HG02642 (cell line): Measurements from ENCODE around the gene USH1C.

Experiments
- ATAC-seq: cut with Tn5 transposase; IDR thresholded peaks from one replicate; pipeline ENCODE4 v1.9.1; 2021; ENCODE audit warnings: mild to moderate bottlenecking; ENCODE audit not compliant: unreplicated experiment, poor library complexity

The USH1C gene

DNA sequence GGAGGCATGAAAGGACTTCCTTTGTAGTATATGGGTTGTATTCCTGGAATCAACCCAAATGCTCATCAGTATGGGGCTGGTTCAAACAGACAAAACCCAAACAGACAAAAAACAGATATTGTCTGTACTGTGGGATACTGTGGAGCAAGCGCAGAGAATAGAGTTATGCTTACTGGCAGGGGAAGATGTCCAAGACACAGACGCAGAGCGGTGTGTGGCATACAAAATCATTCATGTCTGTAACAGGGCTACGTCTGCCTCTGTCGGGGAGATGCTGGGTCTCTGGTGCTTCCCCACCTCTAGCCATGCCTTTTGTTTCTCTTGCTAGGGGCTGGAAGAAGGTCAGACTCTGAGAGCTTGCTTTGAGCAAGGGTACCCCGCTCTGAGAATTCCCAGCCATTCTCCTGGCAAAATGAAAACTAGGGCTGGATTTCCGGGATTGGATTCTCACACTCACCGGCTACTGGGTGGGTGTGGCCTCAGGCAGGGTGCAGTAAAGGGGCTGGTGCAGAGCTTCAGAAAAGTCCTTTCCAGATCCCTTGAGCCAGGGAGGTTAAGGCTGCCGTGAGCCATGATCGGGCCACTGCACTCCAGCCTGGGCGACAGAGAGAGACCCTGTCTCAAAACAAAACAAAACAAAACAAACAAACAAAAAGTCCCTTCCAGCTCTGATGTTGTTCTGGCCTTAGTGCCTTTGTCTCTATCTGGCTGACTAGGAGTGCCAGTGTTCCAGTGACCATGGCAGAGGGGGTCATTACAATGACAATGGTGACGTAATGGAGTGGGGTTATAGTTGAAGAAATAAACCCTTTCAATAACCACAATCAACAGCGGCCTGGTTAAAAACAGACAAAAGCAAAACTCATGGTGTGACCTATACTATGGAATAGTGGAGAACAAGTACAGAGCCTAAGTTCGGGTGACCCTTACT, 64.7 kb downstream of the USH1C start:
- ATAC-seq = no peak

DNA sequence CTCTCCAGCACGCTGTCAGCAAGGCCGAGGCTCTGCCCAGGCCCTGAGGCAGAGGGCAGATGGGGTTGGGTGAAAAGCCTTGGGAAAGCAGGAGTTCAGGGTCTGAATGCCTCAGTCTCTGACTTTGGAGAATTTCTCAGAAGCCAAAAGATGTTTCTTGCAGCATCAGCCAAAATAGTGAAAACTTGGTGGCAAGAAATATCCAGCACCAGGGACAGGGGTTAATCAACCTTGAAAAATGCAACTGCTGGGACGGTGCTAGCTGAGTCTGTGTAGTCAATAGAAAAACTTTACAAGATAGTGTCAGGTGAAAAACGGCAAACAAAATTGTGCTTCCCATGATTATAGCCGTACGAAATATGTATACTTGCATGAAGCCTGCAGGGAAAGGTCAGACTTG, 66.1 kb downstream of the USH1C start:
- ATAC-seq = no peak

DNA sequence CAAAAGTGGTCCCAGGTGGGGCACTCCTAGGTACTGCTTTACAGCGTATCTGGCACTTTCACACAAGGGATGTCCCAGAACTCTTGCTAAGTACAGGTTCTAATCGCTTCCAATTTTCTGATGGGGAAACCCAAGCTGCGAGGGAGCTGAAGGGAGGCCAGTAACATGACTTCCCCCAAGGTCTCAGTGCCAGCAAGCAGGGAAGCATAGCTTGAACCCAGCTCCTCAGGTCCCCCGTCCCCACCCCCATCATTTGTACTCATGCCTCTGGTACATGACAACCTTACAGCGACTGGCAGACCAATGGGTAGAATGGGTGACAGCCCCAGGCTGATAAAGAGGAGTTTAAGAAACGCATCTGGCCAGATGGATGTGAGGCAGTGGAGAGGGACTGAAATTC, 66.9 kb downstream of the USH1C start:
- ATAC-seq = no peak

DNA sequence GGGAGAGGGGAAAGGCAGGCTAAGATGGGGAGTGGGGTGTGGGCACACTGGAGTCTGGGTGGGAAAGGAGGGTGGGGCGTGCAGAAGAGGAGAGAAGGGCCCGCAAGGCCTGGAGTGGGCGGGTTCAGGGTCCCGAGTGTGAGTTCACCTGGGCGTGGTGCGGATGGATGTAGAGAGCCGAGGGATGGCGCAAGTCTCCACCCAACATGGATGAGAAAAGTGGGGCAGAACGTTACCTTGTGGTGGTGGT, 67.2 kb downstream of the USH1C start:
- no peak for ATAC-seq

DNA sequence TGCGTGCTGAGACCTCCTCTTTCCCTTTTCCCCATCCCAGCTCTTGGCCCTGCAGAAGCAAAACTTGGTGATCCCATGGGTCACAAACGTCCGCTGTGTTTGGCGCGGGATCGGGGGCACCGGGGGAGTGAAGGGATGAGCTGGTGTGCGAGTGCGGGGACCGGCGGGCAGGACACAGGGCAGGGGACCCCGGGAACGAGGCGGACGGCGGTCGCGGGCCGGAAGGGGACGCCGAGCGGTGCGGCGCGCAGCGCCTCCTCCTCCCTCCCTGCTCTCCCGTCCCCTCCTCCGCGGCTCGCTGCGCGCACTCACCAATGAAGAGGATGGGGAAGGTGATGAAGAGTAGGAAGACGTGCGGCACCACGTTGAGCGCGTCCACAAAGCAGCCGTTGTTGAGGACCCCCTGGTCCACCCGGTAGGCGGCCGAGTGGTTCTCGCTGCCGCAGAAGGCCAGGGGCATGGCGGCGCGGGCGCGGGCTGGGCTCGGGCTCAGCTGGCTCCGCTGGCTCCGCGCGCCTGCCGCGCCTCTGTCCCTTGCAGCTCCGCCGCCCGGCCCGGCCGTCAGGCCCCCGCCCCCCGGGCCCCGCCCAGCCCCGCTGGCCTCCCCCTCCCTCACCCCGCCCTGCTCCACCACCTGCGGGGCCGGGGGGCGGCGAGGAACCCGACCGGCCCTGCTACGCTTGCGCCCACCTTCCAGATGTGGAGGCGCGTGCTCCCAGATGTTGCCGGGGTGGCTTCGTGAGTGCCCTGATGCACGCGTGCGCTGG, 67.7 kb downstream of the USH1C start, which contains the start of gene ABCC8:
ABCC8 (minus strand) TSS at position 529 of the 767 bp plus-strand sequence; CDS start at position 460, 69 bp downstream.
- no peak for ATAC-seq

DNA sequence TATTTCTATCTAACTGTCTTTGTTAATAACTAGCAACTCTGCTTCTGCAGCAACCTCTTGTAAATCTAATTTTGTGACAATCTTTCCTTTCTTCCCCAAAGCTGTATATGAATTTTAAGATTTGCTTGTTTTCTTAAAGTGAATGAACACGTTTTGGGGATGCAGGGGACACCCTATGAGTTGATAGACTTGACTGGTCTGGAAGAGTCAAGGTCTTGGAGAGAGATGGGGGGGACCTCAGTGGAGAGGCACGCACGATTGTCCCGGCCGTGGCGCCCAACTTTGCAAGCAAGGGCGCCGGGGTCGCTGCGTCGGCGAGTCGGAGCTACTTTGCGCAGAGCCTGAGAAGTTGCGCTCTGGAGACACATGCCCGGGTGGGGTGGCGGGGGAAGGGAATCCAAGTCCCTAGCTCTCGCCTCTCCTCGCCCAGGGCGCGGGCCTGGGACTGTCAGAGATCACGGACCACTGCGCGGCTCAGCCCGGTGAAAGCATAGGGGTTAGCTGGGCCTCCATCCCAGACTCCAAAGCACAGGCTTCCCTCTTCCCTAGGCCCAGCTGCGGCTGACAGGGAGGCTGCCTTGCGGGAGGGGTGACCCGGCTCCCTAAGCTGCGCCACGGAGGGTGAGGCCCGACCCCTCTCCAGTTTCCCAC, 68.4 kb downstream of the USH1C start:
- no peak for ATAC-seq

DNA sequence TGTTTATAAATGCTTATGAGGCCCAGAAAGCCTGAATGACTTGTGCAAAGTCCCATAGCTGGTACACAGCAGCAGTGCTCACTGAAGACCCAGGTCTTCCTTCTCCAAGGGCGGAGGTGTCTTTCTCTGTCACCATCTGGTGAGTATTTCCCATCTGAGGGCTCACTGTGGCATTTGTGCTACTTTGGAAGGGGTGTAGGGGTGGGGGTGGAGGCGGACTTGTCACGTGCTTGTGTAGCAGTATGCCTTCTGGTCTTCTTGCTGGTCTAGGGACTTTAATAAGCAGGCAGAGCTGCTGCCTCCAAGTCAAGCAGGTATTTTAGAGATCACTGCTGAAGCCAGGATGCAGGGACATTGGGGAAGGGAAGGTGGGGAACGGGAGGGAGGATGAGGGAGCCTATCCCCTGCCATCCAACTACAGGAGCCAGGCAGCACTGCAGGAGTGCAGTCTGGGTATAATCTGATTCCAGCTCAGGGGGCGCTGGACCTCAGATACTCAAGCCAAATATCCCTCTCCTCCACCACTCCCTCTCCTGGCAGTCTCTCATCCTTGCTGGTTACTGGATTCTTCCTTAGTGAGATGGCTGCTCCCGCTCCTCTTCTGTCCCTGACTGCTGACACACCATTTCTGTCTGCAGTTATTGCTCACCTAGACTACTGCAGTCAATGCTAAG, 71.0 kb downstream of the USH1C start:
- no peak for ATAC-seq

DNA sequence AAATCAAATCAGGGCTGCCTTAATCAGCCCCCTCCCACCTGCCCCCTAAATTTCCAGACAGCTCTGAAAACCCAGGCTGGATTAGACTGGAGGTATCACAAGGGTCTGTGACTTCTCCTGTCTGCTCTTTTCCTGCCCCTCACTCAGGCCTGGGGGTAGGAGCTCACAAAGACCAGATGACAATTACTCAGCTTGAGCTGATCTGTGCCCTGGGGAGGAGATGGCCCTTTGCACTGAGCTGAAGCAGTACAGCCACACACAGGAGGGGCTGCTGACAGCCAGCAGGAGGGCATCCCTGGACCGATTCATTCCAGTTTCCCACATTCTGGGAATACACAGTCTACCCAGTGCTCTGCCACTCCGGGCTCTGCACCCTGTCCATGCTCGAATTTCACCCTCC, 71.7 kb downstream of the USH1C start:
- ATAC-seq = no peak

DNA sequence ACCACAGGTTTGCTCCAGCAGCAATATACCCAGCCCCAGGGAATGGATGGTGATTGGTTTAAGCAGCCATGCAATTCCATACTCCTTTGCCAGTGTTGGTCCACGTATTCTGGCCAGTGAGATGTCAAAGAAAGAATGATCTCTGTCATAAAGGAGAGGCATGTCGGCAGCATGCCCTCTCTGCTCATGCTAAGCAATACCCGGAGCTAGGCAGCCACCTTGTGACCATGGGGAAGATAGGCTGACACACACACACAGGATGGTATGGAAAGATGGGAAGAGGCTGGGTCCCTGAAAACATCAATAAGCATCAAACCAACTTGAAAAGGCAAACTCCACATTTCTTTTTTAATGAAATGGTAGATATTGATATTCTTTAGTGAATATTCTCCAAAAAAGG, 72.7 kb downstream of the USH1C start:
- no peak for ATAC-seq

DNA sequence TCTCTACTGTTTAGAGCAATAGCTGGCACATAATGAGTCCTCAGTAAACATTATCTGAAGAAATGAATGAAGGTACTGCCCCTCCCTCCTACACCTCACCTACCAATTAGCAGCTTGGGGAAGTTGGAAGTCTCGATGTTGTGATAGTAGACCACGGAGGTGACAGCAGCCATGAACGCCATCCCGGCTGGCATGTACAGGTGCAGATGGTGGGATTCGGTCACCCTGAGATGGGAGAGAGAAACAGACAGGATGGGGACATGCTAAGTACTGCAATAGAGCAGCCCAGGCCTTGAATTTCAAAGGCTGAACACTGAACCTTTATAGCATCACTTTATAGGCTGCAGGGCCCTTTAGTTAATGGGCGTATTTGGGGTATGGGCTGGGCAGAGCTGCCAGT, 74.2 kb downstream of the USH1C start:
- no peak for ATAC-seq

DNA sequence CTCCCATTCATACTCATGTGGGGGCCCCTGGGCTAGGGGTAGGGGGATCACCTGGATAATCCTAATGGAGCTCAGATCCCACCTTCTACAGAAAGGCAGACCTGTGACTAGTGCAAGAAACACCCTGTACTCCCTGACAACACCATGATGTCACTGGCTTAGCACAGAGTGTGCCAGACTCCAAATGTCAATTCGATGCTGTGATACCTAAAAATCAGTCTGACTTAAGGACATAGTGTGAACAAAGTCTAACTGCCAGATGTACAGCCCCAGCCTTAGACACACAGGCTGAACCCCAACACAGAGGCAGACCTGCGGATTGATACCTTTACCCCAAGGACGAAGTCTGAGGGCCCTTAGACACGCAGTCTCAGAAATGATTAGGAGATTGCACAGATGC, 76.1 kb downstream of the USH1C start:
- ATAC-seq = no peak

DNA sequence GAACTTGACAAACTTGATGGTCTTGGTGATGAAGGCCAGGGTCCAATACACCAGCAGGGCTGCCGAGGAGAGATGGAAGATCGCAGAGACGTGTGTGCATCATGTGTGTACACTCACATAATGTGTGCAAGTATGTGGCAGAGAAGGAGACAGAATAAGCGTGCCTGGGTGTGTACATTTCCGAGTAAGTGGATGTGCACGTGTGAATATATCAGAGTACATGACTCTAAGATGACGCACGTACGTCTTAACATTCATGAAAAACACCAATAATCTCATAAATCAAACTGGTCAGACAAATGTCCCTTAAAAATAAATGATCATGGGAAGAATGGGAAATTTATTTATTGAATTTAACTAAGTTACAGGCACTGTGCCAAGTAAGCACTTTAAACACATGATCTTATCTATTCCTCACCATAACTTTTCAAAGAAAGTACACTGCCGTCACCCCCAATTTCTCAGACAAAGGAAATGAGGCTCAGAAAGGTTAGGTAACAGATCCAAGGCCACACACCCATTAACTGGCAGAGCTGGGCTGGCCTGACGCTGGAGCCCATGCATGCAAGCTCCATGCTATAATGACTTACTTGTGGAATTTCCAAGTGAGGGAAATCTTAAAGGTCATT, 80.6 kb downstream of the USH1C start:
- no peak for ATAC-seq

DNA sequence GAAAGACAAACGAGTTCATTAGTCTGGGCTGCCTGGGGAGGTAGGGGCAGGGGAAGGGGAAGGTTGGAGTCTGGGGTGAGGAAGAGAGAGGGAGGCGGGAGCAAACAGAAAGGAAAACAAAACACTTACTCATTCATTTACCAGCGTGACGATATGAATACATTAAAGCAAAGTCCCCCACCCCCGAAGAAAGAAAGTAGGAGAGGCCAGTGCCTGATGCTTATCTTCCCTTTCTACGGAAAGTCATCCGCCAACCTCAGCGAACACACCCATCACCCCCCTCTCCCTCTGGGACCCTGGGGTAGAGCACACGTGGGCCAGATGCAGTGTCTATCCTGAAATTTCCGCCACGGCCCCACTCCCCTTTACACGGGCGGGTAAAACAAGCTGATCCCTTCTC, 81.3 kb downstream of the USH1C start:
- no peak for ATAC-seq

DNA sequence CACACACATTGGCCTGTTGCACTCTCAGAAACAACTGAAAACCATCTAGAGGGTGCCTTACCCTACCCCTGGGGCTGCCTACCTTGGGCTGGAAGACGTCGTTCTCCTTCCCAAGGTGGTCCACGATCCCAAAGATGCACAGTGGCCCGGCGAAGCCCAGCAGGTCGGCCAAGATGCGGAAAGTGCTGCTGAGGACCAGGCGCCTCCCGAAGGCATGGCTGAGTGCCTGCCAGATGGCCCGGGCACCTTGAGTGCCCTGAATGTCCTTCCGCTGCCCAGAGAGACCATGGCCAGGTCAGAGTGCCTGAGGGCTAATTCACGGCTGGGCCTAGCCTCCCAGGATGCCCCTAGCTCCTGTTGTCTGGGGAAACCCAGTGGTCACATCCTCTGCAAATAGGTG, 83.8 kb downstream of the USH1C start:
- ATAC-seq = no peak

DNA sequence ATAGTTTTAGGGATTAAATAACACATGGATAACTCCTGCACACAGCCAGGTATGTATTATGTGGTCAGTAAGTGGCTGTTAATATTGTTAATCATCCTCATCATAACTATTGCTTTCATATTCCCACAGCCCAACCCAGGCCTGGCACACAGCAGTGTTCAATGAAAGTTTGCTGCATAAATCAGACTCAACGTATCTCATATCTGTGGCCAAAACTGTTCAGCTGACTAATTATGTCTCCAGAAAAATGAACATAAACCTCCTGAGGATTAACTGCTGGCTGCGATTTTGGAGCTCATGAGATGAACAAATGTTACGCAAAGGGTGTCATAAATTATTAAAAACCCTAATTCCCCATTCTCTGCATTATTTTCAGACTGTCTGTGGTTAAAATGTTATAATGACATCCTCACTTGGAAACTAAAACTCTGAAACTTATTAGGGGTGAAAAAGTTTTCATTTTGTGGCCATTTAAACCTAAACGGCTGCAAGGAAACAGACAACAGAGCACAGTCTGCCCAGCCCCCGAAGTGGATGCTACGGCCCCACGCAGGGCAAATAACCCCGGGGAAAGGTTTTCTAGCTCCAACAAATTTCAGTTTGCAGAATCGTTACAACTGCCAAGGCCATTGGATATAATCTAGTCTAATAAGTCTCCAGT, 84.8 kb downstream of the USH1C start:
- no peak for ATAC-seq

DNA sequence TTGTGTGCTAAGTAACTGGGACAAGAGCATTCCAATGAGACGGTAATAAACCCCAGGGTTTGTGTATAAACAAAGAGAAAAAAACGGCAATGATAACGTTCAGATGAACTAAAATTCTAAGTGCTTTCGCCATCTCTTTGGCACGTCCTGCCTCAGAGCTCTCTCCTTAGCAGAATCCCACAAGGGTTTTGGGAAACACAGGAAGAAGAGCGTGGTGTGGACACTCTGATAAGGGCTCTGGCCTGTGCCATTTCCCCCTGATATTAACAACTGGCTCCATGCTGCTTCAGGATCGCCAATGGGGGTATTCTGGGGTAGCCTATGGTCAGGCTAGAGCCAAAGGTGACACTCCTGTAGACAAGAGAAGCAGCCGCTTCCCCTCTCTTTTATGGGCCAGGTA, 85.9 kb downstream of the USH1C start:
- ATAC-seq = no peak

DNA sequence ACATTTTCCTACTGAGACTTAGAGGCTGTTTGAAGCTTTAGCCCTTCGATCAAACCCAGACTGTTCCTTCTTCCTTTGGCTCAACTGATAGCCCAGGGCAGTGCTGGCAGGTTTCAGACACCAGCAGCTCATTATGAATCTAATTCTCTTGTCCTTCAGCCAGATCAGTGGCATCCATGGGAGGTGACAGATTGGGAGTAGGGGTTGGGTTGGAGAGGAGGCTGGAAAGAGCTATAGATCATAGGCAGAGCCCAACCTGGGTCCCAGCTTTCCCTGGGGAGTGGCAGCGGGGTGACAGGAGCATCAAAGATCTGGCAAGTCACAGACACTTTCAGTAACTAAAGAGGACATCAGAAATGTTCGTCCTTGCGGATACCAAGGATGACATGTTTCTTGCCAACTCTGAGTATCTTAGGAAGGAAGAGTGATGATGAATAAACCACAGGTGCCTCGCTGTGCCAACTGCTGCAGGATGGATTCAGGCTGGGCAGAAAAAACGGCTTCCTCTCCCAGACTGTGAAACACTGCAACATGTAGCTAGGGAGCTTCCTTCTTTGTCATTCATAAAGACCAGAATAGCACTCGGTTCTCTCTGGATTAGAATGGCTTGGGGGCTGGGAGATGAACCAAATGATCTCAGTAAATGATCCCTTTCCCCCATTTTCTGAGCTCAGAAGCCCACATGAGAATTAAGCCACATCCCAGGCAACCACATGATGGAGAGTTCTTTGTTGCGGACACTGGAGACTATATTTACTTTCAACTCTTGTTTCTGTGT, 86.6 kb downstream of the USH1C start:
- no peak for ATAC-seq

DNA sequence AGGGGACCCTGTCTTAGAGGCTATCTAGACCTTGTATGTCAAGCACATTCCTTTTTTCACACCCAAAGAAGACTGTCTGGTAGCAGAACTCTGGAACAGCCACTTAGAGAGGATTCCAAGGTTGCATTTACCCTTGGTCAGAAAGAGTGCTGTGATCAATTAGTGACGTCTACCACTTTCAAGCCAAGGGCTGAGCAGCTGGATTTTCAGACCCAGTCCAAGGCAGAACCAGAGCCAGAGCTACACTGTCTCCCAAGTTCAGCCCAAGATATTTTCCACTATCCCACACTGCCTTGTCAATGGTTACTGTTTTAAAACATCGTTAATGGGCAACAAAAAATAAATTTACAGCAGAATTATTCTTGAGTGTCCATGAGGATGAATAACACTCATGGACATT, 91.5 kb downstream of the USH1C start:
- no peak for ATAC-seq

DNA sequence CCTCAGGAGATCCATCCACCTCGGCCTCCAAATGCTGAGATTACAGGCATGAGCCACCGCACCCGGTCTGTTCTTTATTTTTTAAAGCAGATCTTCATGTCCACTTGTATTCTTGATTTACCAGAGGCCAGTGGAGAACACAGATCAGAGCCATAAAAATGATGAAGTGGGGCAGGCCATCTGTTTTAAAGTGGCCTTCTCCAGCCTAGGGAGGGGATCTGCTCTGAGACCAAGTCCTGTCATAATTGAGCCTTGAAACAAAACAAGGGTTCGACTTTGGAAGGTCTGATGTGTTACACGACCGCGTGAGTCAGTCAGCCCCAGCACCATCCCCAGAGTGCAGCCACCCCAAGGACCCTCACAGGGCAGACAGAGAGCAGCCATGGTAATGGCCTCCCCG, 95.1 kb downstream of the USH1C start:
- ATAC-seq = no peak
